CD14-positive monocyte (primary cell): Measurements from ENCODE around the gene CDCA4. TPM values are rescaled to one million over a fixed set of nuclear protein-coding genes. Genes with fewer than 3 reads are reported as not detected.

Experiments
- DNase-seq, 3 donors: peaks; one replicate each; pipeline ENCODE4 v3.0.0-alpha.2; 2011 to 2022
- H2AFZ ChIP-seq: 2 replicates; pipeline ENCODE4 v1.6.0; 2012; ENCODE audit warnings: mild to moderate bottlenecking, low read depth, low read length, inconsistent platforms; ENCODE audit not compliant: insufficient read depth, poor library complexity, severe bottlenecking
- H3K27ac ChIP-seq, 2 donors: 1 replicate in 1 of 2; 2 replicates in 1 of 2; pipeline ENCODE4 v1.5.1; 2012 to 2013; ENCODE audit warnings: low read length in 2 of 2, control low read depth in 1 of 2, inconsistent platforms in 1 of 2, low read depth in 1 of 2, mild to moderate bottlenecking in 1 of 2
- H3K27me3 ChIP-seq, 2 donors: one replicate each; pipeline versions ENCODE4 v1.6.0 to v1.6.1; 2011 to 2013; ENCODE audit warnings: low read length in 2 of 2; ENCODE audit not compliant: control insufficient read depth in 2 of 2, insufficient read depth in 2 of 2
- H3K36me3 ChIP-seq, 2 donors: replicated peaks in 1 of 2; 1 replicate in 1 of 2; 2 replicates in 1 of 2; pipeline versions ENCODE4 v1.5.1 to v1.6.1; 2012 to 2013; ENCODE audit warnings: low read length in 2 of 2, control low read depth in 1 of 2, inconsistent platforms in 1 of 2, mild to moderate bottlenecking in 1 of 2; ENCODE audit not compliant: insufficient read depth in 2 of 2, control insufficient read depth in 1 of 2
- H3K4me1 ChIP-seq, 2 donors: 1 replicate in 1 of 2; 2 replicates in 1 of 2; pipeline versions ENCODE4 v1.5.1 to v1.6.1; 2012 to 2013; ENCODE audit warnings: low read length in 2 of 2, control low read depth in 1 of 2, inconsistent platforms in 1 of 2, mild to moderate bottlenecking in 1 of 2, moderate library complexity in 1 of 2; ENCODE audit not compliant: insufficient read depth in 2 of 2, control insufficient read depth in 1 of 2
- H3K4me2 ChIP-seq: replicated peaks from 2 replicates; pipeline ENCODE3; 2012; ENCODE audit warnings: low read length, moderate library complexity, mild to moderate bottlenecking; ENCODE audit not compliant: poor library complexity, severe bottlenecking; ENCODE audit errors: extremely low read depth
- H3K4me3 ChIP-seq, 3 experiments: fragments of 200-600 bp in 1 of 3; sonication (generic) in 1 of 3; replicated peaks in 1 of 3; 1 replicate in 2 of 3; 2 replicates in 1 of 3; pipeline ENCODE4 v1.5.1; 2011 to 2013; ENCODE audit warnings: low read length in 3 of 3, mild to moderate bottlenecking in 3 of 3, control low read depth in 2 of 3, low read depth in 2 of 3, inconsistent platforms in 1 of 3, moderate library complexity in 1 of 3
- H3K79me2 ChIP-seq: 2 replicates; pipeline ENCODE4 v1.6.0; 2012; ENCODE audit warnings: mild to moderate bottlenecking, control low read depth, inconsistent platforms, low read length, moderate library complexity; ENCODE audit not compliant: insufficient read depth
- H3K9ac ChIP-seq: 2 replicates; pipeline ENCODE4 v1.6.0; 2017; ENCODE audit warnings: low read length, mild to moderate bottlenecking; ENCODE audit not compliant: insufficient read depth, poor library complexity, severe bottlenecking
- H3K9me3 ChIP-seq, 2 donors: replicated peaks in 1 of 2; 1 replicate in 1 of 2; 2 replicates in 1 of 2; pipeline versions ENCODE4 v1.5.1 to v1.6.1; 2012 to 2013; ENCODE audit warnings: low read length in 2 of 2, control low read depth in 1 of 2; ENCODE audit not compliant: control insufficient read depth in 1 of 2, insufficient read depth in 1 of 2
- H4K20me1 ChIP-seq: 2 replicates; pipeline ENCODE4 v1.6.0; 2012; ENCODE audit warnings: mild to moderate bottlenecking, low read length, control low read depth, moderate library complexity; ENCODE audit not compliant: insufficient read depth
- H3K27ac Mint-ChIP-seq, 7 donors: one replicate each; pipeline ENCODE4 v1.8.0; 2020; ENCODE audit warnings: mild to moderate bottlenecking in 7 of 7, mixed read lengths in 7 of 7, moderate library complexity in 6 of 7, inconsistent platforms in 2 of 7
- H3K27me3 Mint-ChIP-seq, 3 donors: one replicate each; pipeline ENCODE4 v1.8.0; 2021 to 2022; ENCODE audit warnings: low read depth in 3 of 3, mild to moderate bottlenecking in 3 of 3, mixed read lengths in 3 of 3, moderate library complexity in 3 of 3, inconsistent platforms in 1 of 3
- H3K36me3 Mint-ChIP-seq, 2 donors: one replicate each; pipeline ENCODE4 v1.8.0; 2020; ENCODE audit warnings: mixed read lengths in 2 of 2, inconsistent platforms in 1 of 2, mild to moderate bottlenecking in 1 of 2
- H3K4me1 Mint-ChIP-seq: one replicate; pipeline ENCODE4 v1.8.0; 2020; ENCODE audit warnings: mild to moderate bottlenecking, mixed read lengths
- H3K4me3 Mint-ChIP-seq, 2 donors: one replicate each; pipeline ENCODE4 v1.8.0; 2020; ENCODE audit warnings: mild to moderate bottlenecking in 2 of 2, mixed read lengths in 2 of 2, moderate library complexity in 1 of 2
- H3K9me3 Mint-ChIP-seq, 7 donors: one replicate each; pipeline ENCODE4 v1.8.0; 2020 to 2022; ENCODE audit warnings: mixed read lengths in 7 of 7, mild to moderate bottlenecking in 6 of 7, moderate library complexity in 6 of 7, inconsistent platforms in 2 of 7
- WGBS: methylation state at CpG from one replicate; pipeline ENCODE4 v1.1.5; 2013; ENCODE audit warnings: missing lambda C conversion rate; ENCODE audit not compliant: insufficient coverage; 5-methylcytosine and 5-hydroxymethylcytosine counted together
- intact Hi-C, 2 donors: fragments of 100-400 bp; cut with micrococcal nuclease; formaldehyde crosslinking; loops; one replicate each; pipeline versions ENCODE4 v1.15.0 to v1.15.1; 2023
- polyA plus RNA-seq, 3 donors: library from polyadenylated mRNA; depleted of rRNA in 1 of 3; unstranded in 2 of 3; stranded (reverse) in 1 of 3; fragments of 300-500 nt in 2 of 3; fragments of >200 nt in 1 of 3; fragmentation: Illumina TruSeq in 2 of 3; gene quantifications; 1 replicate in 2 of 3; 2 replicates in 1 of 3; pipeline ENCODE4 v1.2.3, GENCODE V29; 2012 to 2021
- TF ChIP-seq, protein P1 (sequence below): fragments of 200-600 bp; IDR thresholded peaks from one replicate; pipeline ENCODE4 v1.8.0; 2022; ENCODE audit warnings: antibody characterized with exemption, mild to moderate bottlenecking

CDCA4 gene
- polyA plus RNA-seq, 3 donors: 8.6 to 12.0 (median 11.6) TPM

DNA sequence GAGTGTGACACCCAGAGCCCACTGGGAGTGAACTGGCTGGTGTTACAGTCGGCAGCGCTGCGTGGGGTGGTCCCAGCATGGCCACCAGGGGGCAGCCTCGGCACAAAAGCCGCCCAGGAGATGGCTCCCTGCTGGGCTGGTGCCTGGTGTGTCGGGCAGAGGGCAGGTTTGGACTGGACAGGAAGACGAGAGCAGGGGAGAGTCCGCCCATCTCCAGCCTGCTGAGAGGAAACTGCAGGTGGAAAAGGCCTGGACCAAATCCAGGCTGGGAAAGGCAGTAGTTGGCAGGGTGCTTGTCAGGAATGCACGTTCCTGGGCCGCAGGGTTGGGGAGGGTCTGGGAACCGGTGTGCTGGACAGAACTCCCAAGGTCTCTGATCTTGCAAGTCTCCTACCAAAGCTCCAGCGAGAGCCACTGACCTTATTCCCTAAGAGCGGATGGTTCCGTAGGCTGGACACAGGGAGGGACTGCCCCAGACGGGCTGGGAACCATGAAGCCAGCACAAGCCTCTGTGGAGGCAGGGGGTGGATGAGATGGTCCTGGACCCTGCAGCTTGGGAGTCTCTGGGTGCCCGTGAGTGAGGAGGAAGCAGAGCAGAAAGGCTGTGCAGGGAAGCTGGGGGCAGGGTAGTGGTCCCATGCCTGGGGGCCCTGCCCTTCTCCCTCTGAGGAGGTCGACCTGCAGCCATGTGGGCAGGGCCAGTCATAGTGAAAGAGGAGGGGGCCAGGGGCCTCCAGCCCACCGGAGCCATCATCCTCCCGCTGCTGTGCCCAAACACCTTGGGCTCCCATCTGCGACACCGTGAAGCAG, 44.5 kb downstream of the CDCA4 start:
- peak; percentile 78 to 80 (median 80) for DNase-seq
- H3K79me2 ChIP-seq: no peaks in the 10 kb centered on the region
- WGBS: 52% methylated on average over 19 of the region's 21 CpGs
- no peak overlapping the region for H3K27ac ChIP-seq
- H3K4me2 ChIP-seq: no peak overlapping the region
- H3K4me1 ChIP-seq: peaks cover 5 to 24% of the 10 kb centered on the region in 2 donors
- intact Hi-C loops: loop anchor here (1.0 to 5.0 kb wide), 4 partner anchors 41 to 206 kb away; partner anchors contain the start of gene NUDT14 (in 1 of the 2)
- Mint-ChIP-seq H3K9me3 (peaks cover 0 to 14% (median 3%) of the 10 kb centered on the region in 7 donors), H3K4me1 (peaks cover 17% of the 10 kb centered on the region), H3K27ac (peak overlapping the region in 2 of 7 donors; percentile 45 to 79), H3K36me3 (peaks cover 2 to 3% of the 10 kb centered on the region in 2 donors), H3K4me3 (peak overlapping the region in 1 of 2 donors; percentile 79), H3K27me3 (peaks cover 38 to 43% (median 42%) of the 10 kb centered on the region in 3 donors)
- TF ChIP-seq, protein P1, sequence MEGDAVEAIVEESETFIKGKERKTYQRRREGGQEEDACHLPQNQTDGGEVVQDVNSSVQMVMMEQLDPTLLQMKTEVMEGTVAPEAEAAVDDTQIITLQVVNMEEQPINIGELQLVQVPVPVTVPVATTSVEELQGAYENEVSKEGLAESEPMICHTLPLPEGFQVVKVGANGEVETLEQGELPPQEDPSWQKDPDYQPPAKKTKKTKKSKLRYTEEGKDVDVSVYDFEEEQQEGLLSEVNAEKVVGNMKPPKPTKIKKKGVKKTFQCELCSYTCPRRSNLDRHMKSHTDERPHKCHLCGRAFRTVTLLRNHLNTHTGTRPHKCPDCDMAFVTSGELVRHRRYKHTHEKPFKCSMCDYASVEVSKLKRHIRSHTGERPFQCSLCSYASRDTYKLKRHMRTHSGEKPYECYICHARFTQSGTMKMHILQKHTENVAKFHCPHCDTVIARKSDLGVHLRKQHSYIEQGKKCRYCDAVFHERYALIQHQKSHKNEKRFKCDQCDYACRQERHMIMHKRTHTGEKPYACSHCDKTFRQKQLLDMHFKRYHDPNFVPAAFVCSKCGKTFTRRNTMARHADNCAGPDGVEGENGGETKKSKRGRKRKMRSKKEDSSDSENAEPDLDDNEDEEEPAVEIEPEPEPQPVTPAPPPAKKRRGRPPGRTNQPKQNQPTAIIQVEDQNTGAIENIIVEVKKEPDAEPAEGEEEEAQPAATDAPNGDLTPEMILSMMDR: peak; percentile 90
- H3K9me3 ChIP-seq: no peaks in the 10 kb centered on the region
- H3K36me3 ChIP-seq: no peaks in the 10 kb centered on the region
- H3K4me3 ChIP-seq: no peak overlapping the region
- H4K20me1 ChIP-seq: no peaks in the 10 kb centered on the region
- no peak overlapping the region for H3K9ac ChIP-seq
- H3K27me3 ChIP-seq: peaks cover 10 to 34% of the 10 kb centered on the region in 2 donors
- no peak overlapping the region for H2AFZ ChIP-seq

DNA sequence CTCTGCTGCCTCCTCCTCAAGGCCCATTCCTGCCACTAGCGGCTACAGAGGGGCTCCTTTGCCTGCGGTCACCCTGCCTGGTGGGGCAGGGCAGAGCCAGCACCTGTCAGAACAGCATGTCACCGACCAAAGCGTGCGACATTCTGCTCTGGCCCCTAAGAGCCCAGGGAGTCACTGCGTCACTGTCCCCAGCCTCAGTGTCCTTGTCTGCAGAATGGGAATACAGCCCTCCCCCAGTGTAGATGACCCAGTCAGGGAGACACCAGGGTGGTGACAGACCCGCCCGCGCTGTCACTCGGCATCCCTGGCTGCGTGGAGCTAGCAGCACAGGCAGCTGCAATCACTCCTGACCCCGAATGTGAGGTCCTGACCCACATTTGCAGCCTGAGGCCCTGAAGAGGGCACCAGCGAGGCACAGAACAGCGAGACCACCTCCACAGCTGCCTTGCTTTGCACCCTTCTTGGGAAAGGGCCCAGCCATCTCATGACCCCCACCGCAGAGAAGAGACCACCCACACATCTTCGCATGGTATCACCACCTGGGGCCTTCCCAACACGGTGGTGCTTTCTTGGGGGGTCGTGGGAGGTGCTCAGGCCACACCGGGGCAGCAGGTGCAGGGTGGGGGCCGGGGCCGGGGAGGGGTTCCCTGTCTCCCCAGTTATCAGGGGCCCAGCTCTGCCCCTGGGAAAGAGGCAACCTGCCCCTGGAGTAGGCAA, 45.2 kb downstream of the CDCA4 start:
- Mint-ChIP-seq H3K9me3 (peaks cover 0 to 14% (median 3%) of the 10 kb centered on the region in 7 donors), H3K27ac (peak overlapping the region in 2 of 7 donors; percentile 46 to 58), H3K27me3 (peaks cover 37 to 43% (median 38%) of the 10 kb centered on the region in 3 donors), H3K4me1 (peaks cover 17% of the 10 kb centered on the region), H3K36me3 (peaks cover 2 to 3% of the 10 kb centered on the region in 2 donors), H3K4me3 (peak overlapping the region in 1 of 2 donors; percentile 59)
- intact Hi-C loops: loop anchor here (1.0 to 5.0 kb wide), 4 partner anchors 42 to 207 kb away; partner anchors contain the start of gene NUDT14 (in 1 of the 2)
- H3K79me2 ChIP-seq: no peaks in the 10 kb centered on the region
- H3K4me3 ChIP-seq: no peak overlapping the region
- no peaks in the 10 kb centered on the region for H4K20me1 ChIP-seq
- DNase-seq: peak in 1 of 3 donors; percentile 8
- no peaks in the 10 kb centered on the region for H3K36me3 ChIP-seq
- TF ChIP-seq, protein P1: no peak
- H3K9me3 ChIP-seq: no peaks in the 10 kb centered on the region
- H3K4me1 ChIP-seq: peaks cover 5 to 24% of the 10 kb centered on the region in 2 donors
- WGBS: 49% methylated on average over 20 of the region's 21 CpGs
- peaks cover 10 to 34% of the 10 kb centered on the region in 2 donors for H3K27me3 ChIP-seq
- no peak overlapping the region for H3K9ac ChIP-seq
- H3K4me2 ChIP-seq: no peak overlapping the region
- no peak overlapping the region for H3K27ac ChIP-seq
- H2AFZ ChIP-seq: no peak overlapping the region
